GM12878 (cell line): ENCODE data around the gene RELL2. TPM values are rescaled to one million over a fixed set of nuclear protein-coding genes. Genes with fewer than 3 reads are reported as not detected.

Experiments
- ATAC-seq: fragments of 200-7000 bp; cut with Tn5 transposase; 3 replicates; pipeline ENCODE4 v1.9.1; 2020; ENCODE audit warnings: mild to moderate bottlenecking, moderate library complexity
- BruUV-seq: library from RNA; stranded (reverse); fragments of 400-500 nt; replicated peaks from 2 replicates; lab custom pipeline; 2021; lab: Mats Ljungman, UMichigan
- CTCF ChIA-PET: fragments of 300-600 bp; sonication (Branson Sonifier 250); formaldehyde crosslinking; extraction: SDS; loops from one replicate; lab custom pipeline; 2021; ENCODE audit warnings: inconsistent platforms; lab: Yijun Ruan, JAX
- POLR2A ChIA-PET: fragments of 350-600 bp; formaldehyde crosslinking; extraction: SDS; loops from one replicate; lab custom pipeline; 2021; ENCODE audit warnings: inconsistent platforms; lab: Charles Lee
- RAD21 ChIA-PET: fragments of 300-600 bp; sonication (Branson Sonifier 250); formaldehyde crosslinking; loops from one replicate; lab custom pipeline; 2023; ENCODE audit warnings: antibody characterized with exemption; ENCODE audit not compliant: unreplicated experiment; lab: Charles Lee
- SMC1A ChIA-PET: fragments of 300-600 bp; sonication (Branson Sonifier 250); formaldehyde crosslinking; loops from one replicate; lab custom pipeline; 2023; ENCODE audit not compliant: unreplicated experiment, uncharacterized antibody; lab: Charles Lee
- DNase-seq: peaks from one replicate; pipeline ENCODE4 v3.0.0-alpha.2; 2011; ENCODE audit warnings: low read depth, low spot score
- FAIRE-seq: peaks from 3 replicates; lab custom pipeline; 2011; peaks lifted over from hg19 to GRCh38; lab: Jason Lieb, UNC
- H2AFZ ChIP-seq: 2 replicates; pipeline ENCODE4 v1.6.0; 2011; ENCODE audit warnings: low read depth, low read length, control low read depth; ENCODE audit not compliant: control insufficient read depth
- H3K27ac ChIP-seq: 2 replicates; pipeline ENCODE4 v1.5.1; 2011; ENCODE audit warnings: control low read depth; ENCODE audit not compliant: control insufficient read depth, insufficient read depth
- H3K27me3 ChIP-seq, 2 experiments: replicated peaks in 1 of 2; 2 replicates each; pipeline versions ENCODE4 v1.6.0 to v1.6.1; 2011; ENCODE audit warnings: low read length in 1 of 2; ENCODE audit not compliant: control insufficient read depth in 2 of 2, insufficient read depth in 2 of 2
- H3K36me3 ChIP-seq, 2 experiments: 2 replicates each; pipeline ENCODE4 v1.5.1; 2011; ENCODE audit warnings: low read length in 1 of 2; ENCODE audit not compliant: control insufficient read depth in 2 of 2, insufficient read depth in 2 of 2
- H3K4me1 ChIP-seq: 2 replicates; pipeline ENCODE4 v1.6.1; 2011; ENCODE audit warnings: mild to moderate bottlenecking, low read length, moderate library complexity, mixed read lengths; ENCODE audit not compliant: control insufficient read depth, insufficient read depth
- H3K4me2 ChIP-seq: 2 replicates; pipeline ENCODE4 v1.6.0; 2011; ENCODE audit warnings: control low read depth; ENCODE audit not compliant: control insufficient read depth, insufficient read depth
- H3K4me3 ChIP-seq: fragments of 200-600 bp; sonication (generic); 2 replicates; pipeline ENCODE4 v1.5.1; 2016
- H3K79me2 ChIP-seq: 2 replicates; pipeline ENCODE4 v1.6.0; 2011; ENCODE audit warnings: low read length; ENCODE audit not compliant: control insufficient read depth, insufficient read depth
- H3K9ac ChIP-seq: 2 replicates; pipeline ENCODE4 v1.8.0; 2011; ENCODE audit warnings: low read length, control low read depth, mixed read lengths; ENCODE audit not compliant: control insufficient read depth, insufficient read depth
- H3K9me3 ChIP-seq: replicated peaks from 3 replicates; pipeline ENCODE4 v1.5.1; 2011; ENCODE audit warnings: mild to moderate bottlenecking, low read length; ENCODE audit not compliant: control insufficient read depth, insufficient read depth
- H4K20me1 ChIP-seq: 2 replicates; pipeline ENCODE4 v1.6.0; 2011; ENCODE audit not compliant: control insufficient read depth, insufficient read depth
- BCL11A ChIP-seq: IDR thresholded peaks from 2 replicates; pipeline ENCODE4 v1.6.1; 2011; ENCODE audit warnings: low read depth, low read length
- BRCA1 ChIP-seq: IDR thresholded peaks from 2 replicates; pipeline ENCODE4 v1.6.1; 2011; ENCODE audit warnings: low read depth, low read length, improper control_type of control experiment
- CREM ChIP-seq: IDR thresholded peaks from 2 replicates; pipeline ENCODE4 v1.6.1; 2014; ENCODE audit warnings: antibody characterized with exemption, low read depth
- ESRRA ChIP-seq: IDR thresholded peaks from 2 replicates; pipeline ENCODE4 v1.6.1; 2012; ENCODE audit warnings: mild to moderate bottlenecking, low read length, improper control_type of control experiment
- MYC ChIP-seq: IDR thresholded peaks from 2 replicates; pipeline ENCODE4 v1.6.1; 2011; ENCODE audit warnings: mild to moderate bottlenecking, low read length, moderate library complexity, inconsistent platforms; ENCODE audit not compliant: insufficient read depth, insufficient replicate concordance, insufficient read length, severe bottlenecking
- RAD51 ChIP-seq: fragments of 450-650 bp; IDR thresholded peaks from 2 replicates; pipeline ENCODE4 v1.6.1; 2016; ENCODE audit warnings: moderate library complexity, mild to moderate bottlenecking, inconsistent platforms
- YY1 ChIP-seq: IDR thresholded peaks from 2 replicates; pipeline ENCODE4 v1.6.1; 2011; ENCODE audit warnings: low read depth, mild to moderate bottlenecking, low read length
- WGBS: methylation state at CpG from one replicate; pipeline ENCODE4 v1.1.6; 2016; ENCODE audit warnings: low lambda C conversion rate; ENCODE audit not compliant: insufficient replicate concordance, insufficient coverage; ENCODE audit errors: missing lambda C conversion rate; 5-methylcytosine and 5-hydroxymethylcytosine counted together
- in situ Hi-C: fragments of 300-500 bp; cut with MboI; formaldehyde crosslinking; loops from 9 replicates; pipeline ENCODE4 v1.14.3; 2018; ENCODE audit warnings: mixed read lengths
- intact Hi-C: fragments of 100-400 bp; cut with micrococcal nuclease; formaldehyde crosslinking; loops from one replicate; pipeline ENCODE4 v1.14.2; 2022; ENCODE audit not compliant: unreplicated experiment
- polyA plus RNA-seq, 11 experiments: library from polyadenylated mRNA; depleted of rRNA in 4 of 11; unstranded in 6 of 11; stranded (reverse) in 5 of 11; fragments of >200 nt; fragmentation: Nextera tagmentation in 4 of 11; fragmentation: Illumina TruSeq in 1 of 11; extraction: Ambion mirVana in 4 of 11; extraction: Trizol in 1 of 11; gene quantifications; 1 replicate in 1 of 11; 2 replicates in 10 of 11; pipeline versions ENCODE4 v1.2.1 to v1.2.3, GENCODE V29; 2011 to 2016; ENCODE audit warnings: inconsistent platforms in 2 of 11, missing spikeins in 2 of 11, low read depth in 1 of 11
- total RNA-seq, 4 experiments: library from RNA; depleted of rRNA in 3 of 4; stranded (reverse); fragments of >200 nt in 3 of 4; fragmentation: Illumina TruSeq in 1 of 4; extraction: Trizol in 1 of 4; gene quantifications; 2 replicates each; pipeline versions ENCODE4 v1.2.1 to v1.2.3, GENCODE V29; 2013 to 2021
- TF ChIP-seq, protein P1 (sequence below): fragments of 150-350 bp; IDR thresholded peaks from 2 replicates; pipeline ENCODE4 v1.6.1; 2014; ENCODE audit warnings: mild to moderate bottlenecking, low read depth, low read length
- TF ChIP-seq, protein P2 (sequence below): fragments of 450-650 bp; IDR thresholded peaks from 2 replicates; pipeline ENCODE4 v1.6.1; 2016; ENCODE audit warnings: mild to moderate bottlenecking

RELL2 gene
- total and polyA plus RNA-seq, 10 of the 15 experiments (the other 5 are each of a cell fraction or from before 2014, with no cell fraction given): 0.23 to 21.4 (median 7.1) TPM

DNA sequence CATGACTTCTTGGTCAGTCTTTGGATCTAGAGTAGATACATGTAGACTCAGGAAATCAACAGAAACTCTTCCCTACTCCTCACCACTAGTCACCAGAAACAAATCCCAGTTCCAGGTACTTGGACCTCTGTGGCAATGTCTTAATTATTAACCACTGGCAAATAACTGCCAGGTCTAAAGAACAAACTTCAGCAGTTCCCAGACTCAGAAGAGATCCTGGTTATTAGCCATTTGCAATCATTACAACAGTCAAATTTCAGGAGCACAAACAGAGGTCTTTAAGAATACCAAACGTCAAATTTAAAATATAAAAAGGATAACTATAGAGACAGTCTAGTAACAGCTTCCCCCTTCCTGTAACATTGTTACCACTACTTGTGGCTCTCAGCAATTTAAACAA is 28.2 kb upstream of the RELL2 start:
- H3K4me2 ChIP-seq: peak overlapping the region; percentile 27; the same call in 1 of the 2 replicates
- no peak for FAIRE-seq
- TF ChIP-seq RAD51 (no peak), YY1 (no peak), ESRRA (no peak), BCL11A (no peak), MYC (no peak), BRCA1 (no peak), CREM (no peak)
- TF ChIP-seq, protein P1, sequence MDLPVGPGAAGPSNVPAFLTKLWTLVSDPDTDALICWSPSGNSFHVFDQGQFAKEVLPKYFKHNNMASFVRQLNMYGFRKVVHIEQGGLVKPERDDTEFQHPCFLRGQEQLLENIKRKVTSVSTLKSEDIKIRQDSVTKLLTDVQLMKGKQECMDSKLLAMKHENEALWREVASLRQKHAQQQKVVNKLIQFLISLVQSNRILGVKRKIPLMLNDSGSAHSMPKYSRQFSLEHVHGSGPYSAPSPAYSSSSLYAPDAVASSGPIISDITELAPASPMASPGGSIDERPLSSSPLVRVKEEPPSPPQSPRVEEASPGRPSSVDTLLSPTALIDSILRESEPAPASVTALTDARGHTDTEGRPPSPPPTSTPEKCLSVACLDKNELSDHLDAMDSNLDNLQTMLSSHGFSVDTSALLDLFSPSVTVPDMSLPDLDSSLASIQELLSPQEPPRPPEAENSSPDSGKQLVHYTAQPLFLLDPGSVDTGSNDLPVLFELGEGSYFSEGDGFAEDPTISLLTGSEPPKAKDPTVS: no peak
- TF ChIP-seq, protein P2, sequence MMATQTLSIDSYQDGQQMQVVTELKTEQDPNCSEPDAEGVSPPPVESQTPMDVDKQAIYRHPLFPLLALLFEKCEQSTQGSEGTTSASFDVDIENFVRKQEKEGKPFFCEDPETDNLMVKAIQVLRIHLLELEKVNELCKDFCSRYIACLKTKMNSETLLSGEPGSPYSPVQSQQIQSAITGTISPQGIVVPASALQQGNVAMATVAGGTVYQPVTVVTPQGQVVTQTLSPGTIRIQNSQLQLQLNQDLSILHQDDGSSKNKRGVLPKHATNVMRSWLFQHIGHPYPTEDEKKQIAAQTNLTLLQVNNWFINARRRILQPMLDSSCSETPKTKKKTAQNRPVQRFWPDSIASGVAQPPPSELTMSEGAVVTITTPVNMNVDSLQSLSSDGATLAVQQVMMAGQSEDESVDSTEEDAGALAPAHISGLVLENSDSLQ: no peak
- TF ChIP-seq, all 136 proteins: peak for 0
- Histone ChIP-seq H3K27me3 (no peaks in the 10 kb centered on the region), H3K27ac (peak overlapping the region; percentile 62; the same call in 1 of the 2 replicates), H3K36me3 (no peaks in the 10 kb centered on the region; a peak in 2 of 4 replicates), H3K4me1 (peaks cover 26% of the 10 kb centered on the region), H3K9me3 (no peaks in the 10 kb centered on the region), H4K20me1 (no peaks in the 10 kb centered on the region), H2AFZ (no peak overlapping the region), H3K4me3 (no peak overlapping the region), H3K79me2 (peaks cover 87% of the 10 kb centered on the region), H3K9ac (peak overlapping the region; percentile 11; the same call in 1 of the 2 replicates)
- ChIA-PET POLR2A (interaction anchor here (0.6 to 4.1 kb wide), 11 partner anchors 8 to 1823 kb away, joined by 3 to 31 read pairs (median 12); partner anchors contain the start of genes FCHSD1, HDAC3 and RELL2), SMC1A (interaction anchor here (0.7 to 8.6 kb wide), 9 partner anchors 8 to 98 kb away, joined by 3 to 199 read pairs (median 4); partner anchors contain the start of gene DIAPH1), RAD21 (interaction anchor here (0.7 to 5.7 kb wide), 7 partner anchors 9 to 913 kb away, joined by 3 to 89 read pairs (median 3); partner anchors contain the start of genes DIAPH1, HDAC3, RELL2 and RNF14), CTCF (interaction anchor here (0.8 to 10.9 kb wide), 9 partner anchors 8 to 95 kb away, joined by 3 to 172 read pairs (median 4); partner anchors contain the start of genes DIAPH1 and FCHSD1)
- intact Hi-C loops: no loop called here
- ATAC-seq: no peak
- WGBS: 0% methylated on average over 1 of the region's 1 CpG
- DNase-seq: no peak
- in situ Hi-C loops: loop anchor here (25.0 kb wide), 2 partner anchors 1196 to 1571 kb away; partner anchors contain the start of genes ANKHD1 and NRG2
- BruUV-seq: no TSS peak
